ENCODE data around the gene WDR7. TPM values are rescaled to one million over a fixed set of nuclear protein-coding genes. Genes with fewer than 3 reads are reported as not detected.

The WDR7 gene
- total RNA-seq, 1 donor from 2014 or later, result 16.9 TPM

DNA sequence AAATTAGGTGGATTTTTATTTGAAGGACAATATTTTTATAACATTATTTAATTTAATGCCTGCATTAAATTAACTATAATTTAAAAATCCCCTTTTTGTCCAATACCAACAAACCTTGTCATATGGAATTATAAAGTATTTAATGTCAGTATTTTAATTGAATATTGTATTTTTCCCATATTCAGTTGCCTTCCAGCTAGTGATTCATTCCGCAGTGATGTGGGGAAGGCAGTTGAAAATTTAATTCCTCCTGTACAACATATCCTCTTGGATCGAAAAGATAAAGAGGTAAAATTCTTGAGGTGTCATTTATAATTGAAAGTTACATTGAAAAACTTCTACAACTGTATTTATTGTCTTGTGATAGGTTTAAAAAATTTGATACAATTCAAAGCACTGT is 40.4 kb downstream of the WDR7 start:
- Mint-ChIP-seq H3K27ac (no peak overlapping the region), H3K4me1 (ENCODE audit: unreplicated experiment) (no peaks in the 10 kb centered on the region), H3K4me3 (no peak overlapping the region), H3K9me3 (no peaks in the 10 kb centered on the region), H3K36me3 (no peaks in the 10 kb centered on the region), H3K27me3 (no peaks in the 10 kb centered on the region)
- TF ChIP-seq, protein P1, sequence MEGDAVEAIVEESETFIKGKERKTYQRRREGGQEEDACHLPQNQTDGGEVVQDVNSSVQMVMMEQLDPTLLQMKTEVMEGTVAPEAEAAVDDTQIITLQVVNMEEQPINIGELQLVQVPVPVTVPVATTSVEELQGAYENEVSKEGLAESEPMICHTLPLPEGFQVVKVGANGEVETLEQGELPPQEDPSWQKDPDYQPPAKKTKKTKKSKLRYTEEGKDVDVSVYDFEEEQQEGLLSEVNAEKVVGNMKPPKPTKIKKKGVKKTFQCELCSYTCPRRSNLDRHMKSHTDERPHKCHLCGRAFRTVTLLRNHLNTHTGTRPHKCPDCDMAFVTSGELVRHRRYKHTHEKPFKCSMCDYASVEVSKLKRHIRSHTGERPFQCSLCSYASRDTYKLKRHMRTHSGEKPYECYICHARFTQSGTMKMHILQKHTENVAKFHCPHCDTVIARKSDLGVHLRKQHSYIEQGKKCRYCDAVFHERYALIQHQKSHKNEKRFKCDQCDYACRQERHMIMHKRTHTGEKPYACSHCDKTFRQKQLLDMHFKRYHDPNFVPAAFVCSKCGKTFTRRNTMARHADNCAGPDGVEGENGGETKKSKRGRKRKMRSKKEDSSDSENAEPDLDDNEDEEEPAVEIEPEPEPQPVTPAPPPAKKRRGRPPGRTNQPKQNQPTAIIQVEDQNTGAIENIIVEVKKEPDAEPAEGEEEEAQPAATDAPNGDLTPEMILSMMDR (conservative IDR thresholded peaks at IDR 0.05), result no peak
- DNase-seq (ENCODE audit: extremely low spot score, unreplicated experiment), result no peak

DNA sequence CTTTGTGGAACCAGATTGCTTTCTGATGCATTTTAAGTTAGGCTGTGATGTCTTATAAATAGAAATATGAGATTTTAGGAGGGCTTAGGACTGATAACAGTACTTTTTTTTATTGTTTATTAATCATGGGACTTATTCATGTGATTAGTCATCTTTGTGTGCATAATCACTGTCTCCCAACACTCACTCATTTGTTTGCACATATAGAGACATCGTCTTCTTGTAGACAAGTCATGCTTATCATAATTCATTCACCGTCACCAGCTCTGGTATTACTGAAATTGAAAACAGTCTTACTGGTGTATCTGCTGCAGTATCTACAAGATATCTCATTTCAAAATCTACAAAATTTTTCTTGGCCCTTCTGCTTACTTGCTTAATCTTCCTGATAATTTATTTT is 45.8 kb downstream of the WDR7 start:
- Mint-ChIP-seq H3K4me1 (ENCODE audit: unreplicated experiment) (no peaks in the 10 kb centered on the region), H3K27ac (no peak overlapping the region), H3K27me3 (no peaks in the 10 kb centered on the region), H3K4me3 (no peak overlapping the region), H3K36me3 (no peaks in the 10 kb centered on the region), H3K9me3 (no peaks in the 10 kb centered on the region)
- TF ChIP-seq, protein P1 (conservative IDR thresholded peaks at IDR 0.05), result no peak
- no peak for DNase-seq (ENCODE audit: extremely low spot score, unreplicated experiment)

DNA sequence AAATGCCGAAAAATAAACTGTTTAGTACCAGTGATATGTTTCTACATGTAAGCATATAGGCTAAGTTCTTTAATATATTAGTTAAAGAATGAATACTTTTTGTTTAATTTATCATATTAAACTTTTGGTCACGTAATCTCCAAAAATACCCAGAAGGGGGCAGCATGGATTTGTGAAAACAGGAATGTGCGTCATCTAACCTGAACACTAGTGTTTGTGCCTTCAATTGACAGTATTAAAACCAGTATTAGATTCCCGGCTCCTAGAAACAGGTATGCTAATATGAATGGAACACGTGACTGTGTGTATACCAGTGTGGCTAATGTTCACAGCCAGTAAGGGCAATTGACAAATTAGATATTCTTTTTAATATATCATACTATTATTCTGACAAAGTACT is 51.8 kb downstream of the WDR7 start:
- Mint-ChIP-seq H3K36me3 (peaks cover 4% of the 10 kb centered on the region), H3K27ac (no peak overlapping the region), H3K27me3 (no peaks in the 10 kb centered on the region), H3K9me3 (no peaks in the 10 kb centered on the region), H3K4me3 (no peak overlapping the region), H3K4me1 (ENCODE audit: unreplicated experiment) (no peaks in the 10 kb centered on the region)
- TF ChIP-seq, protein P1 (conservative IDR thresholded peaks at IDR 0.05), result peak; percentile 76
- DNase-seq (ENCODE audit: extremely low spot score, unreplicated experiment), result no peak

DNA sequence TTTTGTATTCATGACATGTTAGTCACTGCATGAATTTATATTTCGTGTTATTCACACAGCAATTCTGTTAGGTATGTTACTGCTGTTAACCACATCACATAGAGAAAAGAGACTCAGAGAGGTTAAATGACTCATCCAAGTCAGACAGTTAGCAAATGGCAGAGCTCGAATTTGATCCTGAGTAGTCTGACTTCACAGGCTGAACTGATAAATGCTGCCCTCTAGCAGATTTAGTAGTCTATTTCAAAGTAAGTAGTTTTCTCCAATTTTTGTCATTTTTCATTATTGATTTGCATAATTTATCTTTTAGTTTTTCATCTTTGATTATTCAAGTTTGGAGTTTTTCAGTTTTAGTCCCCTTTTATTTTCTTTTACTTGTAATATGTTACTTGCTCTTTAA is 58.3 kb downstream of the WDR7 start:
- Mint-ChIP-seq H3K9me3 (no peaks in the 10 kb centered on the region), H3K4me3 (no peak overlapping the region), H3K4me1 (ENCODE audit: unreplicated experiment) (peaks cover 4% of the 10 kb centered on the region), H3K27me3 (no peaks in the 10 kb centered on the region), H3K27ac (no peak overlapping the region), H3K36me3 (peaks cover 4% of the 10 kb centered on the region)
- DNase-seq (ENCODE audit: extremely low spot score, unreplicated experiment), result no peak
- TF ChIP-seq, protein P1 (conservative IDR thresholded peaks at IDR 0.05), result peak; percentile 22

DNA sequence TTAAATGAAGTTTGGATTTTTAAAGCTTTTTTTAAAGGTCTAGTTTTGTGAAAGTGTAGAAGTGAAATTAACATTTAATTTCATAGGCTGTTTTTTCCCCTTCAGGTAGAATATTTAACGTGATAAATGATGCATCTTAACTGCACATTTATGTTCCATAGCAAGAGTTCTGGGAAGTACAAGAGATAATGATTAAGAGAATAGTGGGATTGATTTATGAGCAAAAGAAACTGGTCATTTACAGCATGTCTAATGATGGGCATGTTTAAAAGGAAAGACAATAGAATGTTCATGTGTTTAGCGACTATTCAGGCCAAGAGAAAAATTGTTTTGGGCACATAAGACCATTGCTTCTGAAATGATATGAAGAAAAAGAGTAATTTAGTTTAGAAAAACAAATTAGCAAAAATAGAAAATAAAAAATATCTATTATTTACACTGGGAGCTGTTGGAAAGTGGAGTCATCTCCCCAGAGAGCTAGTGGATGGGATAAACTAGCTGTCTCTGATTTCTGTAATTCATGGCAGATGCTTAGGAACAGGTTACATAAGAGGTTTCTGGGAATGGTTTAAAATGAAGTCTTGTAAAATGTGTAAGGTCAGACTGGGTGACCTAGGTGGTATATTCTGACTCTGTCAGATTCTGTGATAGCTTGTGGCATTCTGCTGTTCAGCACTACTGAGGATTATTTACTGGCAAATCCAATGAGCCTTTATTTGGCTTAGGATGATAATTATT is 60.7 kb downstream of the WDR7 start:
- TF ChIP-seq, protein P1 (conservative IDR thresholded peaks at IDR 0.05), result no peak
- Mint-ChIP-seq H3K36me3 (peaks cover 4% of the 10 kb centered on the region), H3K9me3 (no peaks in the 10 kb centered on the region), H3K27ac (no peak overlapping the region), H3K4me3 (no peak overlapping the region), H3K4me1 (ENCODE audit: unreplicated experiment) (peaks cover 11% of the 10 kb centered on the region), H3K27me3 (no peaks in the 10 kb centered on the region)
- DNase-seq (ENCODE audit: extremely low spot score, unreplicated experiment), result no peak
